Prostate gland (tissue), 2 donors: ENCODE results near the gene BOLA1. TPM values are rescaled to one million over a fixed set of nuclear protein-coding genes. Genes with fewer than 3 reads are reported as not detected.
A peak's percentile ranks its signal among the peaks of the same experiment; 100 is the strongest.

ENCODE experiments used
- DNase-seq: peaks from one replicate; pipeline ENCODE4 v3.0.0-alpha.2; 2019; ENCODE audit warnings: low spot score
- H3K27ac ChIP-seq, 2 donors: fragments of 200-600 bp; sonication (generic); 2 replicates each; pipeline ENCODE4 v1.5.1; 2017 to 2019
- H3K27me3 ChIP-seq: fragments of 200-600 bp; sonication (generic); replicated peaks from 2 replicates; pipeline ENCODE4 v1.5.1; 2019; ENCODE audit not compliant: insufficient read depth
- H3K36me3 ChIP-seq, 2 donors: fragments of 200-600 bp; sonication (generic); 1 replicate in 1 of 2; 2 replicates in 1 of 2; pipeline versions ENCODE4 v1.5.1 to v1.8.1; 2017 to 2019
- H3K4me1 ChIP-seq: fragments of 200-600 bp; sonication (generic); replicated peaks from 2 replicates; pipeline ENCODE4 v1.5.1; 2019
- H3K4me3 ChIP-seq, 2 donors: fragments of 200-600 bp; sonication (generic); 2 replicates each; pipeline ENCODE4 v1.5.1; 2017 to 2019
- H3K9me3 ChIP-seq: fragments of 200-600 bp; sonication (generic); 2 replicates; pipeline ENCODE4 v1.5.1; 2017
- CTCF ChIP-seq, 4 experiments: fragments of 200-600 bp in 2 of 4; fragments of 450-650 bp in 2 of 4; sonication (generic) in 2 of 4; IDR thresholded peaks; 1 replicate in 3 of 4; 2 replicates in 1 of 4; pipeline ENCODE4 v1.5.1; 2016 to 2019; ENCODE audit warnings: antibody characterized with exemption in 4 of 4, mild to moderate bottlenecking in 2 of 4, moderate library complexity in 2 of 4
- POLR2A ChIP-seq: fragments of 450-650 bp; IDR thresholded peaks from one replicate; pipeline ENCODE4 v1.6.1; 2016; ENCODE audit warnings: antibody characterized with exemption, mild to moderate bottlenecking
- POLR2AphosphoS5 ChIP-seq: sonication (generic); formaldehyde crosslinking; IDR thresholded peaks from one replicate; pipeline ENCODE4 v1.6.1; 2017; ENCODE audit warnings: antibody characterized with exemption
- whole genome bisulfite sequencing: methylation state at CpG from one replicate; pipeline ENCODE4 v1.1.5; 2018; 5-methylcytosine and 5-hydroxymethylcytosine counted together
- intact Hi-C: fragments of 100-400 bp; cut with DNase I; formaldehyde crosslinking; loops from one replicate; pipeline ENCODE4 v1.14.2; 2022
- total RNA-seq, 2 donors: library from RNA; depleted of rRNA; stranded (reverse); fragments of >200 nt; gene quantifications; one replicate each; pipeline ENCODE4 v1.1.0, GENCODE V29; 2016

BOLA1 gene
- total RNA-seq, 2 donors from 2014 or later: 37.8 to 40.6 TPM

DNA sequence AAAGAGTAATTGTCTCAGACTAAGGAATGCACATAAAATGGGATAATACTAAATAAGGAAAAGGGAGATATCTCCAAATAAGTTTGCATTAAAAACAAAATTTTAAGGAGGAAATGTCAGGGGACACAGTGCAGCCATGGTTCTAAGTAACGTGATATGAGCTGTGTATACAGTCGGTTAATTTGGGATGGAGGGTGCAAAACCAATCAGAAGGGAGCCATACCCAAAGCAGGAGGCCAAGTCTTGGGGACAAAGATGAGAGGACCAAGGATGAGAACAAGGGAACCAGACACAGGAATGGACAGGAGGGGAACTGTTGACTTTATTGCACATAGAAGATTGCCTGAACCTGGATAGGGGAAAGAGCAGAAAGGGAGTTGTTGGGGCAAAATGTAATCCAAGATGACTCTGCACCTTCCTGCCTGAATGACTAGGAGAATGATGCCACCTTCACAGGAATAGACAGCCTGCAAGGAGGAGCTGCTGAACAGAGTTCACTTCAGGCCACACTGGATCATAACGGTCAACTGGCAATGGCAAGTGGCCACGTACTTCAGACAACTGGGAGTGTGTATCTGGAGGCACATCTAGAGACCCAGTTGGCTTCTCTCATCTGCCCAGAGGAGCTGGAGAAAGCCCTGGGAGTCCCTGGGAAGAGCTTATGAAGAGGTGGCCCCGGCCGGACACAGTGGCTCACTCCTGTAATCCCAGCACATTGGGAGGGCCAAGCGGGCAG is 22.0 kb upstream of the BOLA1 start:
- intact Hi-C loops: no loop called here
- Histone ChIP-seq H3K4me3 (no peak overlapping the region), H3K9me3 (no peaks in the 10 kb centered on the region), H3K36me3 (no peaks in the 10 kb centered on the region), H3K27ac (no peak overlapping the region), H3K4me1 (no peaks in the 10 kb centered on the region), H3K27me3 (no peaks in the 10 kb centered on the region)
- 90% methylated on average over 7 of the region's 7 CpGs for WGBS
- TF ChIP-seq POLR2A (no peak), POLR2AphosphoS5 (no peak), CTCF (IDR thresholded peaks at IDR 0.05) (no peak)
- DNase-seq: no peak

DNA sequence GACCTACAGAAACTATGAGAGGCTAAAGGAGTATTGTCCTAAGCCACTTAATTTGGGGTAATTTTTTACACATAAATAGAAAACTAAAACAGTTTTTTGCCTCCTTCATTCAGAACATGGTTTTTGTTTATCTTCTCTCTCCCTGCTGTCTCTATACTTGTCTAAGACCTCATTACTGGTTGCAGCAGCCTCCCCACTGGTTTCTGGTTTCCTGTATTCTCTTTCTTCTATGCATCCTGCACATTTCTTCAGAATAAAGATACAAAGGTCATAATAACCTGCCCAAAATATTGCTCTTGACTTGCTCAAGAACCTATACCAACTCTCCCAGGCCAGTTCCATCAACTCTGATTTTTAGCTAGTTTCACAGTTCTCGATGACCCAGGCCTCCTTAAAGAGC is 19.8 kb upstream of the BOLA1 start:
- WGBS: 92% methylated on average over 1 of the region's 1 CpG
- intact Hi-C loops: no loop called here
- TF ChIP-seq POLR2A: no peak
- no peak for TF ChIP-seq POLR2AphosphoS5
- TF ChIP-seq CTCF (IDR thresholded peaks at IDR 0.05): no peak
- H3K27me3 ChIP-seq: no peaks in the 10 kb centered on the region
- no peaks in the 10 kb centered on the region for H3K36me3 ChIP-seq
- no peak for DNase-seq
- H3K4me1 ChIP-seq: no peaks in the 10 kb centered on the region
- no peaks in the 10 kb centered on the region for H3K9me3 ChIP-seq
- no peak overlapping the region for H3K4me3 ChIP-seq
- H3K27ac ChIP-seq: no peak overlapping the region

DNA sequence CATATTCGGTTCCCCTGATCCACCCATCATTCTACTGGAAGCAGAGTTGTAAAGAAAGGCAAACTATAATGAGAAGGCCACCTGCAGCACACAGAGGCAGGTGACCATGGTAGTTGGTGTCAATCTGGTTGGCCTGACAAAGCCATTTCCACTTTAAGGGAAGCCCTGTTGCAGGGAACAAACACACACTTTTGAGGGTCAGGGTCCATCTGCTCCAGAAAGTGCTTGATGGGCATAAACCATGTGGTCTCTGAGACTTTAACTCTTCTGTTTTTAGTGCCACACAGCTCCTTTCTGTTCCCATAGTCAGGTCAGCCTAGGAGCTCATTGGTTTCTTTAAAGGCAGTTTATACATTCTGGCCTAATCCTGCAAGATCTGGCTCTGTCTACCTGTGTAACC is 17.5 kb upstream of the BOLA1 start:
- 91% methylated on average over 1 of the region's 1 CpG for WGBS
- no peak for TF ChIP-seq POLR2AphosphoS5
- TF ChIP-seq CTCF (IDR thresholded peaks at IDR 0.05): no peak
- no peak for TF ChIP-seq POLR2A
- no peak overlapping the region for H3K27ac ChIP-seq
- H3K9me3 ChIP-seq: no peaks in the 10 kb centered on the region
- no peaks in the 10 kb centered on the region for H3K27me3 ChIP-seq
- H3K36me3 ChIP-seq: no peaks in the 10 kb centered on the region
- no peak overlapping the region for H3K4me3 ChIP-seq
- no peaks in the 10 kb centered on the region for H3K4me1 ChIP-seq
- DNase-seq: no peak
- intact Hi-C loops: no loop called here

DNA sequence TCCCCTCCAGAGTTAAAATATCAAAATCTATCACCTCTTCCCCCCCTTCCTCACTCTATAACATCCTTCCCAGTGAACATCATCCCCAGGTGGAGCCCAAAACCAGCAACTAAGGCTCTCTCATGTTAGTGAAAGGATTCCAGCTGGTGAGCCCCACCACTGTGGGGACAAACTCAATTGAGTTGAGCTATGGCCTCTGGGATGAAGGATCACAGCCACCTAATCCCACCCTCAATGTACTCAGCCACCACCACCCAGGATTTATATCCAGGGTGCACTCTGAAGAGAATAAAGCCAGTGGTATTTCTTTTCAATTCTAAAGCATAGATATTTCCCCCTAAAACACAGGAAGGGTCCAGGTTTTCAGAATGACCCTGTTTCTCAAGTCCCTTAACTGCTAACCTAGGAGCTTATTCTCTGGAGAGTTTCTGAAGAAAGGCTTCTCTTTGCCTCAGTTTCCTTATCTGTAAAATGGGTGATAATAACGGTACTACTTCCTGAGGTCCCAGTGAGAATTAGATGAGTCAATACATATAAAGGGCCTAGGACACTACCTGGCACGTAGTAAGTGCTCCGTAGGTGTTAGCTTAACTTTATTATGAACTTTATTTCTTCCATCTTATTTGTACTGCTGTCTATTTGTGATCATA is 15.6 kb upstream of the BOLA1 start:
- WGBS: 80% methylated on average over 3 of the region's 3 CpGs
- Histone ChIP-seq H3K4me3 (peak overlapping the region in 1 of 2 donors; percentile 81), H3K4me1 (no peaks in the 10 kb centered on the region), H3K36me3 (no peaks in the 10 kb centered on the region), H3K9me3 (no peaks in the 10 kb centered on the region), H3K27me3 (no peaks in the 10 kb centered on the region), H3K27ac (no peak overlapping the region)
- no peak for DNase-seq
- no peak for TF ChIP-seq POLR2A
- no peak for TF ChIP-seq POLR2AphosphoS5
- TF ChIP-seq CTCF (IDR thresholded peaks at IDR 0.05): no peak
- intact Hi-C loops: no loop called here
